Measurements from ENCODE around the gene EIPR1.

The EIPR1 gene

DNA sequence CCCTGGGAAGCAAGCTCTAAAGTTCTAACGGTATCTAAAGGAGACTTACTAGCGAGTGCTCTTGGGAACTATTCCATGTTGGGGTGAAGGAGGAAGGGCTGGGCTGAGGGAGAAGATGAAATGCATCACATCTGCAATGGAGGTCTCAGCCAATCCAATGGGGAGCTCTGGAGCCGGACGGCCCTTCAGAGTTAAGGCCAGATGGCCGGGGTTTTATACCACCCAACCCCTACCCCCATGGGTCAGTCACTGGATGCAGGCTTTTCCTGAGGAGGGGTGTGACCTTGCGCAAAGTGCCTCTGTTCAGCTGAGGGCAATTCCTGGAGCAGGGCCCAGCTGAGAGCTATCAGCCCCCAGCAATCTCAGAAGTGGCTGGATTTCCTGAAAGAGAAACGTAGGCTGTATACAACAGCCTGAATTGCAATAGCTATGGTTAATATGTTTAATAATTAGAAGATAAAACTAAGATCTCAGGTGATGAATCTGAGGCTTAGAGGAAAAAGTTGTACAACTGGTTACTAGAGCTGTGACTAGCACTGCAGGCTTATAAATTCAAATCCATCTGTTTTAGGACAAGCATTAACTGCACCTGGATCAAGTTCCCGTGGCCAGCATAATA is 21.6 kb downstream of the EIPR1 start:
- no peak for DNase-seq

DNA sequence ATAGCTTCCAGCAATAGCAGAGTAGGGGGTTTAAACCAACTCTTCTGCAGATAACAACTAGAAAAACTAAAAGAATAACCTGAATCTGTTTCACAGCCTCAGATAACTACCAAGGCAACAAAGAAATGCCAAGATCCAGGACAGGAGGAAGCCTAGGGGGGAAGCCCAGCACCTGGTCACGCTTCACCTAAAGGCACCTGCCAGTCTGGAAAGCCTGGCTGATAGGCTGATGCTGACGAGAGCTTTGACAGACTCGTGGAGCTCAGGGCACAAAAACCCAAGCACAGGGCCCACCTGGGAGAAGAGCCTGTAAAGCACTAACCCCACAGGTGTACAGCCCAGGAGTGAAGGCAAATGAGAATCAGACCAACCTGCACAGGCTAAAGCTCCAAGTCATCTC is 22.6 kb downstream of the EIPR1 start:
- no peak for DNase-seq

DNA sequence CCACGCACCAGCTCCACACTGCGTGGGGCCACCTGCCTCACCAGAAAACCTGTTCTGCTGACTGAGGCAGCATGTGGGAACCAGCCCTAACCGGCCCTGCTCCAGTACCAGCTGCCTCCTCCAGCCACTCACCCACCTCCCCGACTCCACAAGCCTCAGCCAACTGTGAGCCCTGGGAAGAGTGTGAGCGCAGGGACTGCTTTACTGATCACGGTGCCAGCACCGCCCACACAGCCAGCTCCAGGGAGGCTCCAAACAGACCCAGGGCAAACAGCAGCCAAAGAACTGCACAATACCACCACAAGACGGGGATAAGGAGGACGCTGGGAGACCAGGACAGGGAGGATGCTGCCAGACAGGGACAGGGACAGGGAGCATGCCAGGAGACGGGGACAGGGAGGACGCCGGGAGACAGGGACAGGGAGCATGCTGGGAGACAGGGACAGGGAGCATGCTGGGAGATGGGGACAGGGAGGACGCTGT is 28.4 kb downstream of the EIPR1 start:
- DNase-seq: no peak

DNA sequence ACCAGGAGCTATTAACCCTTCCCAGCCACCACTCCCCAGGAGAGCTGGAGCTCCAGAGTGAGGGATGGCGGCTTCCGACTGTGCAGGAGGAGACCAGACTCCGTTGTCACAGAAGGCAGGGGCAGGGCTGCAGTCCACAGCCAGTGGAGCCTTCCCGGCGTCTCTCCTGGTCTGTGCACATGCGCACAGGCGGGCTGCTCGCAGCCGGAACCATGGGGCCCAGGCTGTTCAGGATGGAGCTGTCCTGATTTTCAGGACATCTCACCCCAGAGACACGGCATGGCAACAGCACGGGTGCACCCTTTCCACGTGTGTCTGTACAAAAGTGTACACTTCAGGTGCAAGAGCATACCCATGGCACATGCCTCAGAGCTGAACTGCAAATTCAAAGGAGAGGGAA is 28.9 kb downstream of the EIPR1 start:
- DNase-seq: no peak

DNA sequence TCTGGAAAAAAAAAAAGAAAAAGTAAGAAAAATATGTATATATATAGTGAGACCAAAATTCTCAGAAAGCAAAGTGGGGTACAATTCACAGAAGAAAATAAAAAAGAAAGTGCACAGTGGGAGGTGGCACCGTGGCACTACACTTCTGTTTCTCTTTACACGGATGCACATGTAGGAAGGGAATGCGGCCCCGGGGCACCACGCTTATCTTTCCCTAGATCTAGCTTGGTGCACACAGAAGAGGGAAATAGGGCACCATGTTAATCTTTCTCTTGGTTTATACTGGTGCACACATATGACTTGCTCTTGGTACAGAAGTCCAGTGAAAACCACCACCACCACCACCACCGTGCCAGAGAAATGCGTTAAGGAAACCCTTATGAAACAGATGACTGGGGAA is 32.0 kb downstream of the EIPR1 start:
- DNase-seq: no peak

DNA sequence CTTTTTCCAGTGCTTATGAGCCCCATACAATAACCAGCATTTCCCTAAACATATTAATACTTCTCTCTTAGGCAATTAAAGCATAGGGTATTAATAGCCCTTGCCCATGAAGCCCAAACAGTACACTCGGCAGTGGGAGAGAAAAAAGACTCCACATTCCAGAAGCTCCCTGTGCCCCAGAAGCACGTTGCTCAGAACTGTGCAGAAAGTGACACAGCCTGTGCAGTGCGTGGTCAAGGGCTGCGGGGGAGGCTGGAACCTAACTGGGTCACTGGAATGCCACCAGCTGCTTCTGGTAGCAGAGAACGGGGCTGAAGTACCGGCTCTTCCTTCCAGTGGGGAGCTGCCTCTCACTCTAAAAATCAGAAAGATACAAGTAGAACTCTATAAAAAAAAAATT is 32.7 kb downstream of the EIPR1 start:
- DNase-seq: no peak

DNA sequence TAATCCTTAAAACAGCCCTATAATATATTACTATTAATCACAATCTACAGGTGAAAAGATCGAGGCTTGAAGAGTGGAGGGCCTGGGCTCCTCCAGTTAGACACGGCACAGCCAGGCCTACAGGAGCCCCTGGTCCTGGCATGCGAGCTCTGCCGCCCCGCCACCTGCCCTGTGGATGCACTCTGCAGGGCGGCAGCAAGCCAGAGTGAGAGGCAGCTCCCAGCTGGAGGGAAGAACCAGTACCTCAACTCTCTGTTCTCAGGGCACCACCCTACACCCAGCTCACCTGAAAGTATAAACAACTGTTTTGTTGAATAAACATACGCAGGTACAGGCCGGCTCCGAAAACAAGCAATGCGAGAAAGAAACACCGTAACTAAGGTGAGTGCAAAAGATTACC is 34.6 kb downstream of the EIPR1 start:
- DNase-seq: no peak

DNA sequence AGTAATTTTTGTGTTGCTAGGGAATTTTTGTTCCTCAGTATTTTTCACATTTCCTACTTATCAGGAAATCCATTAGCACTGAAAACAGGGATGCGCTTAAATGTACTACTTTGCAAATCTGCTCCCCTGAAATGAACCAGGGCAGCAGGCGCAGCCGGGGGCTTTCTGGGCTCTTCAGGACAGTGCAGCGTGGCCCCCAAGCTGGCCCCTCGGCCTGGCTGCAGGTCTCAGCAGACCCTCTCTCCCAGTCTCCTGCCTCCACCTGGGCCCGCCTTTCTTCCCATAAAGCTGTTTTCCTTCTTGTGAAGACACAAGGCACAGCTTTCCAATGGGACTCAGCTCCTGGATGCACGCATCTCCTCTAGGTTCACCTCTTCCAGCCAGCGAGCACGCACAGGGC is 35.3 kb downstream of the EIPR1 start:
- DNase-seq: no peak

DNA sequence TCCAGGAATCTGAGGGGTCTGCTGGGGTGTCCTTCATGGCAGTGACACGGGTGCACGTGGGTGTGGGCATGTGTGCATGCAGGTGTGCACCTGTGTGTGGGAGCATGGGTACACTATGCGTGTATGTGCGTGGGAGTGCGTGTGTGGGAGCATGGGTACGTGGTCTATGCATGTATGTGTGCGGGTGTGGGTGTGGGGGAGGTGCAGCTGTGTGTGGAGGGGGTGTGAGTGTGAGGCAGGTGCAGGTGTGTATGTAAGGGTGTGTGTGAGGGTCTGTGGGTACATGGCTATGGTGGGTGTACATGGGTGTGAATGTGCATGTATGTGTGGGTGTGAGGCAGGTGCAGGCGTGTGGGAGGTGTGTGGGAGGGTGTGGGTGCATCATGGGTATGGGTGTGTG is 36.3 kb downstream of the EIPR1 start:
- DNase-seq: no peak

DNA sequence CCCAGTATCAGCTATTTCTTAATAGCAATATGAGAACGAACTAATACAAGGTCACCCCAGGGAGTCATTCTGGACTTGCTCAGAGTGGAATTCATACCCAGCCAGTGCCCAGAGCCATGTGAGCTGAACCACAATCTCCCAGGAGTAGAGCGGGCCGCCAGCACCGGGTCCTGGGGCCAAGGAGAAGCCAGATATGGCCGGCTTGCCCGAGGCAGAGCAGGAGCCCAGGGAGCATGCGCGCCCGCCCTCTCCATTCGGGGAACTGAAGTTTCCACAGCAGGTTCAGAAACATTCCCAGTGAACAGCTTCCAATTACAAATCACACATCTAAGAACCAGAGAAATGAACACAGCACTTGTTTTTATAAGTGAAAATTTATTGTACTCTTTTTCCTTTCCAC is 37.5 kb downstream of the EIPR1 start:
- no peak for DNase-seq

DNA sequence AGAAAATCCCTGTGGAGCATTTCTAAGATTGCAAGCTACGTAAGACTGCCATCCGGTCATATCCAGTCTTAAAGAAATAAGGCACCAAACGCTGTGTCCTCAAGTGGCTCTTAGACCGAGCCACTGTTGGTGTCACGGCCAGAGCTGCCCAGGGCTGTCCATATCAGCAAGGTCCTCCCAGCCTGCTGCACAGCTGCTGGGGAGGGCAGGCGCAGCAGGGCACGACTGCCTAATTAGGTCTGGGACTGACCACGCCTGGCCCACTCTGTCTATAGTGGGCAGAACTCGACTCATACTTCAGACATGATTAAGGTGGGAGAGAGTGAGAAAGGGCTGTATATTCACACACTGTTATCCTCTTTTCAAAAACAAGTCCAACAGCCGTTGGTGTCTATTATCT is 39.3 kb downstream of the EIPR1 start:
- DNase-seq: no peak

DNA sequence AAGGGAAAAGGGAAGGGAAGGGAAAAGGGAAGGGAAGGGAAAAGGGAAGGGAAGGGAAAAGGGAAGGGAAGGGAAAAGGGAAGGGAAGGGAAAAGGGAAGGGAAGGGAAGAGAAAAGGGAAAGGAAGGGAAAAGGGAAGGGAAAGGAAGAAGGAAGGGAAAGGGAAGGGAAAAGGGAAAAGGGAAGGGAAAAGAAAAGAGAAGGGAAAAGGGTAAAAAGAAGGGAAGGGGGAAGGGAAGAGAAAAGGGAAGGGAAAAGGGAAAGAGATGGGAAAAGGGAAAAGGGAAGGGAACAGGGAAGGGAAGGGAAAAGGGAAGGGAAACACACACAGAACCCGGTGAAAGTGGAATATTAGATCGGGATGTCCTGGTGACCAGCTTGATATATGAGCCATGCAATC is 40.8 kb downstream of the EIPR1 start:
- no peak for DNase-seq

DNA sequence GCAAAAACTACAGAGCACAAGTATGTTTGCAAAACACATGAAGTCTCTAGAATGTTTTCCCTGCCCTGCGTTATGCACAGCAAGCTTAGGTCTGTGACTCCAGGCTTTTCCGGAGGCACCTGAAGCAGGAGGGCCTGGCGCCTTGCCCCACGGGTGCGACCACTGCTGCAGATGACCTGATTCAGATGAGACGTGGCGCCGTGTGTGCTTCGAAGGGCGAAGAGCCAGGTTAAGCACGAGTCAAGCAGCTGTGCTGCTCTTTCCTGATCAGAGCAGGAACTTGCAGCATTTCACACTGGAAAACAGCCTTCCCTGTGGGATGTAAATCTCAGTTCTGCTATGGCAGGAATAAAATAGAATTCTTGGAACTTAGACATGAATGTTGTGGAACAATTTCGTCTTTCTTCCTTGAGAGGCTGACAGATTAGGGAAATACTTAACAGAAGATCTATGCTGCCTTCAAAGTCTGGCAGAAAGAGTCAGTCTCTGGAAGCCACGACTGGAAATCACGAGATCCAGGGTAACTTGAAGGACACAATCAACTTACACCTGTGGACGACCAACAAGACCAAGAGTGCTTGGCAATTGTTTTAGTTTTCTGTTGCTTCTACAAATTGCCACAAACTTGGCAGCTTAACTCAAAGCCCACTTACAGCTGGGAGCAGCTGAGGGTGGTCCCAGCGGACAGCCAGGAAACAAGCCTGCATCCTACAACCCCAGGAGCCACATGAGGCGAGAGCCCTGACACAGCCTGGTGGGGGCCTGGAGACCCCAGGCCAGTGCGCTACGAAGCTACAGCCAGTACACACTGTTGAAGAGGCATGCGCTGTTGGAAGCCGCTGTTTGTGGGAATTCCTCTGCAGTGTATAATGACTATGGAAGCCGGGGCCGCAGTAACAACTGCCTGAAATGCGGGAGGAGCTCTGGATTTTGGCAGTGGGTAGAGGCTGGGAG is 42.9 kb downstream of the EIPR1 start:
- no peak for DNase-seq

DNA sequence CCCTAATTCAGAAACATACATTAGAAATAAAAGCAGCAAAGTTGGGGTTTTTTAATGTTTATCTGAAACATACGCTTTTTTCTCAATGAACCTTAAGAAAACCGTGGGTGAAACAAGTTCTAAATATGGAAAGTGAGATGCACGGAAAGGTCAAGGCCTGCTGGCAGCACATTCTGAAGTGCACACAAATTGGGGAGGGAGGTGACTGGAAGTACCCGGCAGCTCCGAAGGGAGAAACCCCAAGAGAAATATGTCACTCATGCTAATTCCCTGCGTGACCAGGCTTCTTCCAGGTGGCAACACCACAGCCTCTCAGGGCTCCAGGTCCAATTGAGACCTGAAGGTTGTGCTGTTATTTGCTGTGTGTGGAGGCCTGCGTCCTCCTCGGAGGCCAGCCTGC is 45.5 kb downstream of the EIPR1 start:
- no peak for DNase-seq

DNA sequence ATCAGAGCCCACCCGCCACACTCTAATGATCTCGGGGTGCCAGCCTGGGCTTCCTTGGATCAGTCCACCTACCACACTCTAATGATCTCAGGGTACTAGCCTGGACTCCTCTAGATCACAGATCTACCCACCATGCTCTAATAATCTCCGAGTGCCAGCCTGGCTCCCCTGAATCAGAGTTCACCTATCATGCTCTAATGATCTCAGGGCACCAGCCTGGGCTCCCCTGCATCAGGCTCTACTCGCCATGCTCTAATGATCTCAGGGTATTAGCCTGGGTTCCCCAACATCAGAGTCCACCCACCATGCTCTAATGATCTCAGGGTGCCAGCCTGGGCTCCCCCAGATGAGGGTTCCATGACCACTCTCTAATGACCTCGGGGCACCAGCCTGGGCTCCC is 48.1 kb downstream of the EIPR1 start:
- no peak for DNase-seq

DNA sequence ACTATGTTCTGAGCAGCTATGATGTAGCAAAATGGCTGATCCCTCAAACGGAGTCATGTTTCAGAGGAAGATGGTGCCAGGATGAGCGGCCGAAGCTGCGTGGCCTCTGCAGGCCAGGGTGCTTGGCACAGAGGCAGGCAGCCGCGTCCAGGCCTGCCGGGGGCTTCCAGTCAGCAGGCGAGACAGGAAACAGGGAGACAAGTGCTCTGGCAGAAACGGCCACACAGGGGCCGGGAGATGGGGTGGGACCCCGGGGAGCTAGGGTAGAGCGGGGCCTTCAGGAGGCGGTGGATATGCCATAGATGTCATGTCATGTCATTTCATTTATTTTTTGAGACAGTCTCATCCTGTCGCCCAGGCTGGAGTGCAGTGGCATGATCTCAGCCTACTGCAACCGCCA is 50.7 kb downstream of the EIPR1 start:
- DNase-seq: no peak

DNA sequence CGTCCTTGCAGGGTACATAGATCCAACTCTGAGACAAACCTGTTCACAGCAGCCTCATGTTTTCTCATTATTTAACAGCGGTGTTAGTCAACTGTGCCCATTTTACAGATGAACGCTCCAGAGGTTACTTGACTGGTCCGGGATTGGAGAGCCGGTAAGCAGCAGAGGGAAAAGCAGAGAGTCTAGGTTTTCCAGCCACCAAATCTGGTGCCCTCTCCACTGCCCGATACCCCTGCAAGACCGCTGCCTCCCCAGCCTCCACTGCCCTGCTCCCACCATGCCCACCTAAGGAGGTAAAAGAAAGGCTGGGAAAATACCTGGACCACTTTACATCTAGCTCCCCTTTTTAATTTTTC is 51.5 kb downstream of the EIPR1 start:
- no peak for DNase-seq

DNA sequence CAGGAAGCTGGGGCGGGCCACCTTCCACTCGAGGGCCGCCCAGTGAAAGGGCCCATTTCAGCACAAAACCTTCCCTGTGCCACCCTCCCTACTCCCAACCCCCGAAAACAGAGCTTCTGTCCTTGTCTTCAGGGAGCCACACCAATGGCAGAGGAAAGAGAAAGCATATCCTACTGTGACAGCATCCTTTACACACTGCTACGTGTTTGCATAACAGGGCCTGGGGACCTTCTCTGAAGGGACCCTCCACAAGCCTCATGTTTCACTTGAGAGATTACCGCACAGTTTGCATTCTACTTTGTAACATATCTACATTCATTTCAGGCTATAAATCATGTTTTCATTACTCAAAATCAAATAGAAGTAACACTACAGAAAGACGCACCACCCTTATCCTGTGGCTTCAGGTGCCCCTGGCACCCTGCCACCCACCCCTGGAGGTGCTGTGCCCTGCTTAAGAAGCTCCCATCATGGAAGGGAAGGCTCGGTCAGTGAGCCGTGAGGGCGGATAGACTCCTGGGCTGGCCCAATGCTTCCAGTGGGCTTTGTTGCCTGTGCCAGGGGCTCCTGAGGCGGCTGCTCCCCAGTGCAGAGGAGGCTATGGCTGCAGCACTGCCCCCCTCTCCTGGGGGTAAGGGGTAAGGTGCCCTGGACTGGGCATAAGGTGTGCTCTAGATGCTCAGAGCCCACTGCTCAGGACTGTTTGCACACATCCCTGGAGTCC is 52.0 kb downstream of the EIPR1 start:
- no peak for DNase-seq

DNA sequence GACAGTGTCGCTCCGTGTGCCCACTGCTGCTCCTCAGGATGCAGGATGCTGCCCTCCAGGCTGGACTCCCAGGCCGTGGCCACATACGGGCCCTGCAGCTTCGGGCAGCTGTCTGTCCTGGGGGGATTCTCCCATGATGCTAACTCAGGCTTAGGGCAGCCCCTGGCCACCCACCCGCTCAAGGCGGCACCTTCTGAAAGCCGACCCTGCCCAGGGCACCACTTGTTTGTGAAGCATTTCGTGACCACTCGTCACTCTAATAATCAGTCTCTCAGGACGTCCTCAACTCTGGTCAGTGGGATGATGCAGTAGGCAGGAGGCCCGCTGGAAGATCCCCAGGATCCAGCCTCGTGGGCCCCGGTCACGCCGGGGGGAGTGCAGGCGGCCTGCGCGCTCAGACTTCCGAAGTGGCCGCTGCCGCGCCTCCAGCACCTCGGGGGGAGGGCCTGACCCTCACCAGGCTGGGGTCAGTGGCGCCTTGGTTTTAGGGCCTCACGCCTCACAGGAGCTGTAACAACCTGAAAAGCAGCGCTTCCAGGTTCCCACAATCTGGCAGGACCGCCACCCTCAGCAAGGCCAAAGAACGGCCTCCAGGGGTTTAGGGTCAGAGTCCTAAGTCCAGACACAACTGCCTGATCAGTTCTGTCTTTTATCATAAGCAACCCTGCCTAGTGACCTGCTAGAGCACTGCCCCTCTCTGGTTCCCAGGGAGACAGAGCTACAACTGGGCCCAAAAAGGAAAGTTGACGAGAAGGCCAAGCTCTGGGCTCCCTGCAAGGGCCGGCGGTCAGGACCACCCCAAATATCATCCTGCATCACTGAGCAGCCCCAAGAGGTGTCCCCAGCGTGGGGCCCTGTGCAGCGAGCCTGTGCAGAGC is 53.0 kb downstream of the EIPR1 start:
- no peak for DNase-seq

DNA sequence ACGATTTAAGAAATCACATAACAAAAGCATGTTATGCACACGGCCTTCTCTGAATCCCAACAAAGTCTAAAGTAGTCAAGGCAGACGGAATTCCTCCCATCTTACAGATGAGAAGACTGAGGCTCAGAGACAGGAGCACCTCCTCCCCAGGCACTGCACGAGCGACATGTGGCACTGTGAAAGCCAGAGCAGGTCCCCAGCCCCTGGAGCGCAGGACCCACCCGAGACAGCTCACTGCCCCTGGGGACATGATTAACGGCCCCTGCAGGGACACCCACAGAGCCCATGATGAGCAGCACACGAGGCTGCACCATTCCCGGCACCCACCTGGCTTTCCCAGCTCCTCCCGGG is 53.6 kb downstream of the EIPR1 start:
- no peak for DNase-seq

DNA sequence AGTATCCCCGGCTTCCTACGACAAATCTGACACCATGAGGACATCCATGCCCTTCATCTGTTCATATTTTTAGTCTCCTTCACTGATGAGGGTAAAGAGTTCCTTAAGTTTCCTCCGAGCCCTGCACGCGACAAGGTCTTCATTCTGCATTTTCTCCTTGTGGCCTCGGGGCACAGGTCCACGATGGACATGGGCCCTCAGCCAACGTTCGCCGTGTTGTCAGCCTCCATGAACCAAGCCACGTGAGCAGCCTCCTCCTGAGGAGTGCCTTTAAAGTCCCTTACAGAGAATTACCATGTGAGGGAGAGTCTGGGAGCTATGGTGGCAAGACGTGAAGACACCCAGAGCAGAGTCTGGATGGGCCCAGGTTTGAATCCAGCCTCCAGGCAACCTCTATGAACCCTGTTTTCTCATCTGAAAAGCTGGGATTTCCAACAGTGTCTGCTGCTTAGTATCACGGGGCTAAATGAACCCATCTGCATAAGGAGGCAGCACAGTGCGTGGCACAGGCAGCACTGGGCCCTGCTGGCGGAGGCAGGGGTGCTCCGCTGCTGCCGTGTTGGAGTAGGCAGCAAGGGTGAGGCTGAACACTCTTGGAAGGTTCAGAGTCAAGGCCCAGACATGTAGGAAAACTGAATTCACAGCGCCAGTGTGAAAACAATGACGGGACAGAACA is 54.1 kb downstream of the EIPR1 start:
- no peak for DNase-seq

DNA sequence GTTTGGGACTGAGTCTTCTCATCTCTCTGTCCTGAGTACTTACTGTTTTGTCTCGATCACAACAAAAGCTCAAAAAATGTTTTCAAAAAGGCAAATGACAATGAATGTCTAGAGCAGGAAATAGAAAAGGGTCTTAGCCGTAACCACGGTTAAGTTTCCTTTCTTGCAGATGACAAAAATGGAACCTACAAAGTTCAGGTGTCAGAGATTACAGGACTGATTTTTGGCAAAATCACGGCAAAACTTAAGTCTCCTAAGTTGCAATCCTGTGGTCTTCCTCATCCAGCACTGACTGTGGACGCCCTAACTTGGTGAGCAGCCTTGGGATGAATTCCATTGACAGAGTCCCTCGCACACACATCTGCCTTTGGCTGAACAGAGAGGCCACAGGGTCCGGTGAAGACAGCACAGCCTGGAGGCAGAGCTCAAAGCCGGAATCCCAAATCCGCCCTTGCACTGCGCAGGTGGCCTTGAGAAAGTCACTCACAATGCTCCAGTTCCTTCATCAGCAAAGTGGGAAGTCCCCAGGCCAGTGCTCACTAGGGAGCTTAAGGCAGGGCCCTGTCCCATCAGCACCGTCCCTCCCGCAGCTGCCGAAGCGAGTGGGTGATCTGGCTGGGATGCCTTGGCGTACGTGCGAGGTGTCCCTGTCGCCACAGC is 55.2 kb downstream of the EIPR1 start:
- DNase-seq: no peak
